SH-SY5Y (cell line): ENCODE results near the gene SPRR2D.

ENCODE experiments used
- GATA2 ChIP-seq: IDR thresholded peaks from 2 replicates; pipeline ENCODE4 v1.6.1; 2011; ENCODE audit warnings: mild to moderate bottlenecking, low read depth, low read length
- GATA3 ChIP-seq: IDR thresholded peaks from 2 replicates; pipeline ENCODE4 v1.6.1; 2011; ENCODE audit warnings: low read depth, mild to moderate bottlenecking, low read length, moderate library complexity

DNA sequence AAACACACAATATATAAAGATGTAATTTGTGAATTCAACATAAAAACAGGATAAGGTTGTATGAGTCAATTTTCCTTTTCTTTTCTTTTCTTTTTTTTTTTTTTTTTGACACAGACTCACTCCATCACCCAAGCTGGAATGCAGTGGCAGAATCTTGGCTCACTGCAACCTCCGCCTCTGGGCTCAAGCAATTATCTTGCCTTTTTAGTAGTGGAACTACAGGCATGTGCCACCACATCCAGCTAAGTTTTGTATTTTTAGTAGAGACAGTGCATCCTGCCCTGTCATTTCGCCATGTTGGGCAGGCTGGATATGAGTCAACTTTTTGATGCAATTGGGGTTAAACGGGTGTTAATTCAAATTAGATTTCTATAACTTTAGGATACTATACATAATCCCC, 40.8 kb upstream of the SPRR2D start:
- TF ChIP-seq GATA2 (no peak), GATA3 (no peak)
